ENCODE data around the gene TEX264.

Gene TEX264

DNA sequence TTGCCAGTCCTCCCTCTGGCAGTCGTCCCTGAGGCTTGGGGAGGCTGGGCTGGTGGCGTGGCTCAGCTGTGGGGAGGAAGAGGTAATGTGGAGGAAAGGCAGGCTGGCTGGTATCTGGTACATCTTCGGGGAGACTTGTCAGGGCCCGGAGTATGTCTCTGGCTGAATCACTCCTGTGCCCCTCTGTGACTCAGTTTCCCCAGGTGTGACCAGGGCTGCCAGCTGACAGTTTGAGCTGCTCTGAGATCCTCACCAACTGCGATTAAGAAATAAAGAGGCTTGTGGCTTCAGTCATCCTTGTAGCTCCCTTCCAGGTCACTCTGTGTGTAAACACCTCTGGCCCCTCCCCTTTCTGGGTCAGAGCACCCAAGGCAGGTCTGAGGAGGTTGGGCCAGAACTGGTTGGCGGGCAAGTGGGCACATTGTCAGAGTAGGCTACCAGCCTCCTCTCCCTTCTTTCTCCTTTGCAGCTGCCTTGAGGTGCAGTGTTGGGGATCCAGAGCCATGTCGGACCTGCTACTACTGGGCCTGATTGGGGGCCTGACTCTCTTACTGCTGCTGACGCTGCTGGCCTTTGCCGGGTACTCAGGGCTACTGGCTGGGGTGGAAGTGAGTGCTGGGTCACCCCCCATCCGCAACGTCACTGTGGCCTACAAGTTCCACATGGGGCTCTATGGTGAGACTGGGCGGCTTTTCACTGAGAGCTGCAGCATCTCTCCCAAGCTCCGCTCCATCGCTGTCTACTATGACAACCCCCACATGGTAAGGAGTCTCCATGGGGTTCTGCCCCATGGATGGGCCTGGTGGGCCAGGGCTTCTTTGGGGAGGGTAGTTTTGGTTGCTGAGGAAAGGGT, 3.0 kb downstream of the TEX264 start:
- DNase-seq = no peak

DNA sequence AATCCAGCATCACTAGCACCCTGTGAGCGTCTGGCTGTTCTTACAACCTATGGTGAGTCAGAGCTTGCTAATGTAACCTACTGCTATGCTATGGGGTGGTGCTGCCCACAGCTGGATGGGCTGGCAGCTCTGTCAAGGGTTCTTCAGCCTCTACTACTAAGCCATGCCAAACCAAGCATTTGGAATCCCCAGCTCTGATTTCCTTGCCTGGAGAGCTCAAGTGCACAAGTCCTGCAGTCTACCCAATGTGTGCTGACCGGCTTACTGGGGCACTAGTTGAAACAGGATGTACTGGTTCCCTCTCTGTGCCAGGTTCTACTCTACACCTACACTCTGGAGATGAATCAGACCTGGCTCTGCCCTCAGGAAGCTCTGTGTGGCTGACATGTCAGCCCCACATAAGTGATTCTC, 4.2 kb downstream of the TEX264 start:
- DNase-seq = no peak

- no peak for DNase-seq
Measured at GRCh38 chr3:51676102-51676640, 5.1 kb downstream of the TEX264 start.

GRCh38 chr3:51677358-51677757, 6.3 kb downstream of the TEX264 start:
- DNase-seq = no peak

DNA sequence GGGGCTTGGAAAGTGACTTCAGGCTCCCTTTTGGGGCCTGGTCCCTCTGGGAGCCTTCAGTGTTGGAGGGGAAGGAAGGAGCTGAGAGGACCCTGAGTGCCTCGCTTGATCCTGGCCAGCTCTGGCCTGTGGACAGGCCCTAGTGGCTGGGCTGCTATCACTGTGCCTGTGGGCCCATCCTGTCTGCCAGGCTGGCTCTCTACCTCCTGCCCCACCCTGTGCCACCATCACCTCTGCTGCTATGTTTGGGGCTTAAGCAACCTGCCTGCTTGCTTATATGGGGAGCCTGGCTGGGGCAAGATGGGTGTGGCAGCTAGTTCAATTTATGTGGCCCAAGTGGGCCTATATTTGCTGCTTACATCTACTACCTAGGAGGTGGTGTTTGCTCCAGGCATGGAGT, 7.1 kb downstream of the TEX264 start:
- no peak for DNase-seq

GRCh38 chr3:51678641-51679040, 7.6 kb downstream of the TEX264 start:
- DNase-seq = no peak

GRCh38 chr3:51679318-51679717, 8.3 kb downstream of the TEX264 start:
- DNase-seq = no peak

- DNase-seq = no peak
Measured at GRCh38 chr3:51679777-51680176, 8.7 kb downstream of the TEX264 start.

GRCh38 chr3:51680196-51680595, 9.1 kb downstream of the TEX264 start:
- no peak for DNase-seq

- no peak for DNase-seq
Measured at GRCh38 chr3:51680663-51681230, 9.7 kb downstream of the TEX264 start.

DNA sequence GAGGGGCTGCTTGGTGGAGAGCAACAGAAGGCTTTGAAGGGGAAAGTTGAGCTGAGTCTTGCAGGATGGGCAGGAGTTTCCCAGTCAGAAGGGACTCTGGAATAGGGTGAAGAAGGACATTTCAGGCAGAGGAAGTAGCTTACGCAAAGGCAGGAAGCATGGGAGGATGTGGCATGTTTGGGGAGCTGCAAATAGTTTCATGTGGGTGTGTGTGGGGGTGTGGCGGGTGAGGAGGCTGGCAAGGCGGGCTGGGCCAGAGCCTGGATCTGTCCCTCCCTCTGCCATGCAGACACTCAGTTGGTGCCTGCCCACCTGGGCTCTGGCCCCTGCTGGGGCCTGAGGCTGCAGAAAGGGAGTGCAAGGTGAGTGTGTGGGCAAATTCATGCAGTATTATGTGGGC, 10.4 kb downstream of the TEX264 start:
- DNase-seq = peak in 5 of 58 donors; percentile 8 to 37 (median 20)

- peak in 34 of 58 donors; percentile 11 to 77 (median 36) for DNase-seq
Measured at GRCh38 chr3:51682079-51682478, 11.0 kb downstream of the TEX264 start.

- DNase-seq = no peak
Measured at GRCh38 chr3:51682526-51682925, 11.5 kb downstream of the TEX264 start.

DNA sequence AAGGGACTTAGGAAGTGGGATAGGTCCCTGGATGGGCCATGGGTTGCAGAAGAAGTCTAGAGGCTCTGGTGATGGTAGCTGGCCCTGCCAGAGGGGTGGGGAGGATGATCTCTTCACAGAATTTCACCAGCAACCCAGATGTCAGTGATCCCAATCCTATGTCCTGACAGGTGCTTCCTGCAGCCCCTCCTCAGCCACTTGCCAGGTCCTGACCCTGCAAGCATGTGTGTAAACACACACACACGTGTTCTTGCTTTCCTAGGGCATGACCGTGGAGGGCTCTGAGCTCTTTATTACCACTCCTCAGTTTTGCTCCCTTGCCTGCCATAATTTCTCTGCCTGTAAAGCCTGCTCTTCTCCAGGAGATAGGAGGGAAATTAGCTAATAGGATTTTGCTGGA, 12.5 kb downstream of the TEX264 start:
- DNase-seq = no peak

DNA sequence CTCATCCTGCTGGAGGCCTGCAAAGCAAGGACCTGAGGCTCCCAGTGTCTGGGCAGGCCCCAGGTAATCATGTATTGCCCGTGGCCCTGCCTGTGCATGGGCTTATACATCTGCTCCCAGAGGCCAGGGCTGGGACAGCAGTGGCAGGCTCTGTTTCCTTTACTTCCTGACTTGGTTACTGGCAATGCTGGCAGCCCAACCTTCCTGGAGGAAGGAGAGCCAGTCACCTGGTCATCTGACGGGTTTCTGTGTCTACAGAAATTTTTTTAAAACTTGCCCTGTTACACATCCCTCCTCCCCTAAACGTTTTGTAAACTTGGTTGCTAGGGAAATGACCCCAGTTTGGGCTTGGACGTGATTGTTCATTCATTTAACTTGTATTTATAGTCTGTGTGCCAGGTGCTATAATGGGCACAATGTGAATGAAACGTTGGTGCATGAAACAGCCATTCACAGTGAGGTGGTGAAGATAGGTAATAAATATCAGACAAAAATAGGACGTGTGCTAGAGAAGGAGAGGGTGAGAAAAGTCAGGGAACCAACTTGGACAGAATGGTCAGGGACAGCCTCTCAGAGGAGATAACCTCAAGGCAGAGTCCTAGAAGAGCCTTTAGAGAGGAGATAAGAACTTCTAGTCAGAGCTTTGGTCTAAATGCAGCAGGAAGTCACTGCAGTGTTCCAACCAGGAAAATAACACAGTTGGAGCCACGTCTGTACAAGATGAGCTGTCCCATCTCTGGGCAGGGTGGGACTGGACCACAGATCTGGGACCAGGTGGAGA, 14.1 kb downstream of the TEX264 start:
- no peak for DNase-seq

GRCh38 chr3:51686056-51686455, 15.0 kb downstream of the TEX264 start:
- DNase-seq = no peak

DNA sequence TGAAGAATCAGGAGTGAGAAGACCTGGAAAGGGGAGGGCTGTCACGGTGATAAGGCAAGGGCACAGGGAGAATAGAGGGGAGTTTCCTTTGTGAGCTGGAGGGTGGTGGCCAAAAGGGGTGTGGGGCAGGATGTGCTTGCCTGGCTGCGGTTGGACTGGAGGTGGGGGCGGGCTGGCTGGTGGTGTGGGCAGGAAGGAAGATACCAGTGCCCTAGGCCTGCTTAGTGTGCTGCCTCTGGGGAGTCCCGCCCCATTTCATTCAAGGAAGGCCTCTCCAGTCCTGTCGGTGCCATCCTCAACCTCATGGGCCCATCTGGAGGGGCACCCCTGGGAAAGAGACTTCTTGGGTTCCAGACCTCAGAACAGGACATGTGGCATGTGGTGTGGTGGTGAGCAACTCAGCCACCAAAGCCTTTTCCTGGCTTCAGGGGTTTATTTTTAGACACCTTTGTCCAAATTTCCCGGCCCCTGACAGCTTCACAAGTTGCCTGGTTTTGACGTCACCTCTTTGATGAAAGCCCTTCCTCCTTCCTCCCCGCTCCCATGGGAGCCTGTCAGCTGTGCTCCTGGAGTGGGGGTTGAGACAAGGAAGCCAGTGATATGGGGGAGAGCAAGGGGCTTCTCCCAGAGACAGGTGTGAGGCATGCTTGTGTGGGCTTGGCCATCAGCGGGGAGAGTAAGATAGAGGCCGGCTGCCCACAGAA, 15.6 kb downstream of the TEX264 start:
- DNase-seq = peak in 3 of 58 donors; percentile 15 to 37 (median 19)

DNA sequence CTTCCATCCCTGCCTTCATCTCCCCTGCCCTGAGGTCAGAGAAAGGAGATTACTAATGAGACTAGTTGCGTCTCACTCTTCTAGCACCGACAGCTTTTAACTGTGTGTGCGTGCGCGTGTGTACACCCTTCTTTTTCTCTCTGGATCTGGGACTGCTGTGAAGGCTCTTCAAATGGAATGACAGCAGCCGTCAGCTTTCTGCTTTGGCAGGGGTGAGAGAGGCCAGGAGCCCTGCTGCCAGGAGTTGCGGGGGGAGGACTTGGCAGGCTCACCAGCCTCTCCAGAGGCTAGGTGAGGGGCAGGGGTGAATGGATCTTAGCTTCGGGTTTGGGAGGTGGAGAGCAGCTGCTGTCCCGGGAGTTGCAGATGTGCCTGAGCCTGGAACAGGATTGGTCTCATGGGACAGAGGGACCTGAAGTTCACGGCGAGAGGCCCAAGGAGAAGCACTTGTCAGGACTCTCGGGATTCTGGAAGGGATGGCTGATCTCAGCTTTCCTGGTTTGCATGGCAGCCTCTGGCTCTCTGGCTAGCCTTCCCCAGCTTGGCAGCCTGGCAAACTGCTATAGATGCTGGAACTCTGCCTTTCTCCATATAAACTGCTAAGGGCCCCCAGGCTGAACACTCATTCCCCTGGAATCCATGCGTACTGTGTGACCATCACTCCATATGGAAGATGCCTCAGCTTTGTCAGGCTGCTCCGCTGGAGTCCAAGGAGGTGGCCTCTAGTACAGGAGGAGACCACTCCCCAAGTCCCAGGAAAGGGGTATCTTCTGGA, 16.6 kb downstream of the TEX264 start:
- DNase-seq = peak in 3 of 58 donors; percentile 10 to 55 (median 26)

- no peak for DNase-seq
Measured at GRCh38 chr3:51688206-51688600, 17.2 kb downstream of the TEX264 start.

DNA sequence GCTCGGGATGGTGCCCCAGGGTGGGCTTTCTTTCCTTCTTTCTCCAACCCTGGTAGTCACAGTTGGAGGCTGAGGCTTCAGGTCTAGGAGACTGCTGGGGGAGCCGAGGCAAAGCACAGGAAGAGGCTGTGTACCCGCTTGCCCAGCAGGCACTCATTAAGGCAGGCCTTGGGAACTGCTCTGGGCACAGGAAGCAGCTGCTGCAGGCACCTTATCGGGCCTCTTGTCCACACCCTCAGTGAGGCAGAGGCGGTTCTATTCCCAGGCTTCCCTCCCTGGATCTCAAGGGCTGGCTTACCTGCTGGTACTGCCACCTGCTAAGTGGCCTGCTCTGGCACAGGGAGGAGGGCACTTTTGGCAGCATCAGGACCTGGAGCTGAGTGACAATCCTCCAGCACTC, 20.0 kb downstream of the TEX264 start:
- peak in 2 of 58 donors; percentile 13 to 23 for DNase-seq

Data from anterior cingulate cortex (tissue), 58 donors.